GM12801 (cell line): ENCODE measurements around the gene ALOX15.

Experiments used
- CTCF ChIP-seq: IDR thresholded peaks from one replicate; pipeline ENCODE4 v1.5.1; 2011; ENCODE audit warnings: control low read depth; ENCODE audit not compliant: insufficient read length; ENCODE audit errors: extremely low read depth

Gene ALOX15

GRCh38 chr17:4586043-4586442 is 55.4 kb downstream of the ALOX15 start:
- TF ChIP-seq CTCF, result no peak

- TF ChIP-seq CTCF, result no peak
Observed at GRCh38 chr17:4585638-4585994, 55.9 kb downstream of the ALOX15 start.

GRCh38 chr17:4584917-4585637 is 56.4 kb downstream of the ALOX15 start:
- no peak for TF ChIP-seq CTCF

- no peak for TF ChIP-seq CTCF
Observed at GRCh38 chr17:4584101-4584916, 57.2 kb downstream of the ALOX15 start, which contains the start of gene SMTNL2. TSS of gene SMTNL2 (plus strand) at chr17:4584529. CDS start at chr17:4584606, 77 bp downstream.

- TF ChIP-seq CTCF, result no peak
Observed at GRCh38 chr17:4583782-4584100, 57.7 kb downstream of the ALOX15 start.

- TF ChIP-seq CTCF, result no peak
Observed at GRCh38 chr17:4583206-4583605, 58.3 kb downstream of the ALOX15 start.

- no peak for TF ChIP-seq CTCF
Observed at GRCh38 chr17:4582691-4583090, 58.8 kb downstream of the ALOX15 start.
